H7 (cell line): ENCODE measurements around the gene NKX2-2. TPM values are rescaled to one million over a fixed set of nuclear protein-coding genes. Genes with fewer than 3 reads are reported as not detected.

Experiments used
- DNase-seq: peaks from one replicate; pipeline ENCODE4 v3.0.0; 2012
- H3K27me3 ChIP-seq: 2 replicates; pipeline ENCODE4 v1.6.0; 2011; ENCODE audit warnings: mild to moderate bottlenecking, low read length; ENCODE audit not compliant: control insufficient read depth, insufficient read depth
- H3K36me3 ChIP-seq: replicated peaks from 2 replicates; pipeline ENCODE4 v1.5.1; 2011; ENCODE audit warnings: low read length; ENCODE audit not compliant: control insufficient read depth, insufficient read depth
- H3K4me3 ChIP-seq: 2 replicates; pipeline ENCODE4 v1.5.1; 2011; ENCODE audit warnings: low read depth, mild to moderate bottlenecking, control low read depth, low read length, moderate library complexity; ENCODE audit not compliant: insufficient read depth
- total RNA-seq: library from RNA; depleted of rRNA; stranded (reverse); fragments of >200 nt; shearing (Covaris generic); gene quantifications from 2 replicates; pipeline ENCODE4 v1.2.3, GENCODE V29; 2014; rRNA removed

The NKX2-2 gene
- total RNA-seq, result 0.45 TPM in 1 of 2 replicates, not detected in the other

DNA sequence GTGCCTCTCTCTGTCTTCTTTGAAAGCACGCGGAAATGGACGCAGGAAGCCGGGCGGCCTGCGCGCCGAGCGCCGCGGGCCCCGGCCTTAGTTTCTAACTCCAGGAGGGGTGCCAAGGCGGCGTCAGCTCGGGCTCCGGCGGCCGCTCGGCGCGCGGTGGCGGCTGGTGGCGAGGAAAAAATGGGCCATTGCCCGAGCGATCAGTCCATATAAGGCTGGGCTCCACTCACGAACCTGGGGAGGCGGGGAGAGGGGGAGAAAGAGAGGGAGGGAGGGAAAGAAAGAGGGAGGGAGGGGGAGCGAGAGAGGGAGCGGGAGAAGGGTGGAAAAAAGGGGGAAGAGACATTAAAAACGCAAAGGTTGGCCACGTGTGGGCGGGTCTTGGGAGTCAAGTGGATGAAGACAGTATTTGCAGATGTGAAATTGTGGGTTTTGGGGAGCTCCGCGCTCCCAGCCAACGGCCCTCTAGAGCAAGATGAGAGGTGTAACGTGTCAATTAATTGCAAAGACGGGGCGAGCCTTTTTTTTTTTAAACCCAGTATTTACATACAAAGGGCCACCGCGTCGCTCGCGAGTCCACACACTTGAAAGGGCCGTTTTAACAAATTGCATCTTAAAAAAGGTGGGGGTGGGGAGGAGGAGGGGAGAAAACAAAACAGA is at the start of gene NKX2-2:
TSS of gene NKX2-2 (minus strand) at position 184 of the 660 bp plus-strand sequence. CDS start 395 bp downstream, outside the sequence.
- DNase-seq, result peak; percentile 85
- Histone ChIP-seq H3K4me3 (peak within 1 kb of the TSS; percentile 39), H3K27me3 (peaks cover 92% of the 10 kb centered on the region), H3K36me3 (no peaks in the 10 kb centered on the region)

DNA sequence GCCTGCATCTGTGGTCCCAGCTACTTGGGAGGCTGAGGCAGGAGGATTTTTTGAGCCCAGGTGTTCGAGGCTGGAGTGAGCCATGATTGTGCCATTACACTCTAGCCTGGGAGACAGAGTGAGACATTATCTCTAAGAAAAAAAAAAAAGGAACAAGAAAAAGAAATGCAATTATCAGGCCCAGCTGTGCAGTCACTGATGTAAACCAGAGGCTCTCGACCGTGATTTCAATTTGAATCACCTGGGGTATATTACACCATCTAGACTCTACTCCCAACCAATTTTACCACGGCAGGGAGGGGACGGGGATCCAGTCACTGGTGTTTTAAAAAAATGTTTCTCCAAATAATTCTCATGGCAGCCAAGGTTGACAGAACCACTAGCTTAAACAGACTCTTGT is 48.8 kb upstream of the NKX2-2 start:
- H3K4me3 ChIP-seq, result no peak overlapping the region
- no peak for DNase-seq
- no peaks in the 10 kb centered on the region for H3K36me3 ChIP-seq
- no peaks in the 10 kb centered on the region for H3K27me3 ChIP-seq

DNA sequence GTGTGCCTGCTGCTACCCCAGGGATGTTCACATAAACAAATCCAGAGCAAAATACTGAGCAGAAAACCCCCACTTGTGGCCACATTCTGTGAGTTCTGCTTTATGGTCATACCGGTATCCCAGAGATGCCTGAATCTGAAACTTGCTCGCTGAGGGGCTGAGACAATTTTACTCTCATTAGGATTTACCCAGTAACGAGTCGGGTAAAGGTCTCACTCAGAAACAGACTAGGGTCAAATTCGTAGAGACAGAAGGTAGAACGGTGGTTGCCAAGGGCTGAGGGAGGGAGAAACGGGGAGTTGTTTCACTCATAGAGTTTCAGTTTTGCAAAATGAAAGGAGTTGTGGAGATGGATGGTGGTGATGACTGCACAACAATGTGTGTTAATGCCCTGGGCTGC is 45.4 kb upstream of the NKX2-2 start:
- Histone ChIP-seq H3K4me3 (no peak overlapping the region), H3K36me3 (no peaks in the 10 kb centered on the region), H3K27me3 (no peaks in the 10 kb centered on the region)
- no peak for DNase-seq

DNA sequence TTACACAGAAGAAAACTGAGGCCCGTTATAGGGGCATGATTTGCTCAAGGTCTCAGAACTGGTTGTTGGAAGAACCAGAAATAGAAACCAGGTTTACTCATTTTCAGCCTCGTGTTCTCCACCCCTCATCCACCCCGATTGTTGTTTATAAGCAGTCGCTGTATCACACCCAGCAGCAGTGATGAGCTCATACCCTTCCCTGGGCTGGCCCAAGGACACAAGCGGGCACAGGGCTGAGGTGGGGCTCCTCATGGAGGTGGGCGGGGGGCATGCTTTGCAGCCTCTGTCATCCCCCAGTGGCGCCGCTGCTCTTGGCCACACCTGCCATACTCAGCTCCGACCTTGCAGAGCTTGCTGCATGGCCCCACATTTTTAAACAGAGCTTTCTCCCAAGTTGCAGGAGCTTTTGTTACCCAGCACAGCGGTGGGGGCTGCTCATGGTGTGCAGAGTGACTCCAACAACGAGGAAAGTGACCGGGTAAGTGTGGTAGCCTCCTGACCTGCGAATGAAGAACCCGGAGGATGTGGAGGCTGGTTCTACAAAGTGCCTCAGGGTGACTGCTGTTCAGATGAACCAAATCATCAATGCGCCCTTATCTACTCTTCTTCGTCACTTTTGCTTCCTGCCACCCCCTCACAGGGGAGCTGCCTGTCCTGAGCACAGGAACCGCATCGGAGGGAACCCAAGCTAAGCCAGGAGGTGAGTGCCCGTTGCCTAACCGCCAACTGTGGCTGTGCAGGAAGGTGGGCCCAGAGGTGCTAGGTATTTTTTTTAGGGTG is 43.6 kb upstream of the NKX2-2 start:
- no peaks in the 10 kb centered on the region for H3K27me3 ChIP-seq
- no peak overlapping the region for H3K4me3 ChIP-seq
- no peak for DNase-seq
- H3K36me3 ChIP-seq, result no peaks in the 10 kb centered on the region

DNA sequence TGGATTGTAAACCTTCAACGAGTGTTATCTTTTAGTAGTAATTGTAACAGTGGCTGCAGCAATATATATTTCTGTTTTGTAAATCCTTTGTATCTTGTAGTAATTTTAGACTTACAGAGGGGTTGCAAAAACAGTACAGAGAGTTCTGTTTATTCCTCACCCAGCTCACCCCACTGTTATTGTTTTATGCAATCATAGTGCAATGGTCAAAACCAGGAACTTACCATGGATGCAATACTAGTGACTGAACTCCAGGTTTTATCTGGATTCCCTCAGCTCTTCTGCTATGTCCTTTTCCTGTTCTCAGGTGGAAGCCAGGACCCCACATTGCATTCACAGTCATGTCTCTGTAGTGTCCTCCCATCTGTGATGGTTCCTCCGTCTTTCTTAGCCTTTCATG is 42.5 kb upstream of the NKX2-2 start:
- H3K36me3 ChIP-seq, result no peaks in the 10 kb centered on the region
- no peak for DNase-seq
- no peaks in the 10 kb centered on the region for H3K27me3 ChIP-seq
- H3K4me3 ChIP-seq, result no peak overlapping the region

DNA sequence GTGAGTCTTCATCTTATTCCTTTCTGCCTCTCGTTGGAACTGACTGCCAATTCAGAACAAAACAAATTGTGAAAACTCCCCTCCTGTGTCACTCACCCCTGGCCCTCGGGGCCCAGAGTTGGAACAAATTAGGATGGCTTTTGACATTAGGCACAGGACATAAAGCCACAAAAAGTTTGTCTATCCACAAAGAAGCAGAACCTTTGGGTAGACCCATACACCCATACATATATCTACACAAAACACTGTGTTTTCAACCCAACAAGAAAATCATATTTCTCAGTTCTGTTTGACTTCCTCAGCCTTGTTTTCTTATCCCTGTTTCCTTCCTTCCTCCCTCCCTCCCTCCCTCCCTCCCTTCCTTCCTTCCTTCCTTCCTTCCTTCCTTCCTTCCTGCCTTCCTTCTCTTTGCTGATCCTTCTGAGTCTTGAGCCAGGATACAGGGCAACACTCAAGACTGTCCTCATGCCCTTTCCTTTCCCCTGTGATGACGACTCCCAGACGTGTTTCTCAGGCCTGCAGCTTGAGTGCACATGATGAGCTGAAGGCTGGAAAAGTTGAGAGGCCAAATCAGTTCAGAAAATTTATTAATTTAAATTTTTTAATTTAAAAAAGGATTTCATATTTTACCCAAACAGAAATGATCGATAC is 41.7 kb upstream of the NKX2-2 start:
- no peak for DNase-seq
- Histone ChIP-seq H3K27me3 (no peaks in the 10 kb centered on the region), H3K4me3 (no peak overlapping the region), H3K36me3 (no peaks in the 10 kb centered on the region)

DNA sequence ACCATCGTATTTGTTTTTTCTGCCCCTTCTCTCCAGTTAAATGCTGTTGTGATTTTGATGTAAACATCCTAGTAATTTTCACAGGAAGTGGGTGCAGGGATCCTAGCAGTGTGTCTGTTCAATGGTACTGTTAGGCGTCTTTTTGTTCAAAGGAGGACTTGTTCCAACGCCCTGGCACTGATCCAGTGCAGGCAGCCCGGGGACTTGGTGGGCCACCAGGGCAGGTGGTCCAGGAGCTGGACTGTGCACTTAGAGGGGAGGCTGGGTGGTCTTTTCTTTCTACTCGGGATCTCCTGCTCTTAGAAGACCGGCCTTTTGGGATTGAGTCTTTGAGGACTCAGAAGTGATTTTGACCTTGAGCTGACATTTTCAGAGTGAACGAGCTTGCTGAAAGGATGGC is 41.1 kb upstream of the NKX2-2 start:
- Histone ChIP-seq H3K27me3 (no peaks in the 10 kb centered on the region), H3K4me3 (no peak overlapping the region)

DNA sequence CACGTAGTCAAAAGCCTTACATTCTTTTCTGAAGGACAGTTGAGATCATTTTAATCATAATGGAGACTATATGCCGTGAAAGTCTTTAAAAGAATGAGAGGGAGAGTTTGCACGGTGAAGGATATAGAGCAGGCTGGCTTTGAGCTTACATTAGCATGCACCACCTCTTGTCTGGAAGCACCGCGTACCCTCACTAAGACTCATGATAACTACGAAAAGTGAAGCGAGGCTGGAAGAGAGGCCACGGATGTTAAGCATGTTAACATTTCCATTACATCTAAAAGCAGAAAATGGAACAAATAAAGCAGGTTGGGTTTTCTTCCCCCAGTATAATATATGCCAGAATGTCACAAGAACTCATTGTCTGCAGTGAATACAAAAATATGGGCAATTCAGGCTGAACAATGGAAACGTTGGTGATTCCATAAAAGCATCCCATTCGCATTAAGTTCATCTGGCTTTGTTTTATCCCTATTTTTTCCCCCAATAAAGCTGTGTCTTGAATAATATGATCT is 40.6 kb upstream of the NKX2-2 start:
- DNase-seq, result no peak
- no peaks in the 10 kb centered on the region for H3K36me3 ChIP-seq

More for the DNA sequence above, 41.1 kb upstream of the NKX2-2 start:
- no peak for DNase-seq
- H3K36me3 ChIP-seq, result no peaks in the 10 kb centered on the region

DNA sequence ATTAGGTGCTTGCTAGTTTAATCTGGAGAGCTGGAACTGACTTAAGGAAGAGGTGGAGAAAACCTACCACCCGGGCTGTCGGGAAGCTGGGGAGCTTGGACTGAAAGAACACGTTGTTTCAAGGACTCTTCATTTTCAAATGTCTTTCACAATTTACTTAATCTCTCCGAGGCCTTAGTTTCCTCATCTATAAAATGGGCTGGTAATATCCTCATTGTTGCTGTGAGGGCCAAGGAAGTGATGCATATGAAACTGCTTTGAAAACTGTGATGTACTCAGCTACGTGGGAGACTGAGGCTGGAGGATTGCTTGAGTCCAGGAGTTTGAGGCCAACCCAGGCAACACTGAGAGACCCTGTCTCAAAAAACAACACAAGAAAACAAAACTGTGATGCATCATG is 36.7 kb upstream of the NKX2-2 start:
- H3K36me3 ChIP-seq, result no peaks in the 10 kb centered on the region
- no peak for DNase-seq

More for the DNA sequence above, 40.6 kb upstream of the NKX2-2 start:
- Histone ChIP-seq H3K4me3 (no peak overlapping the region), H3K27me3 (no peaks in the 10 kb centered on the region)

DNA sequence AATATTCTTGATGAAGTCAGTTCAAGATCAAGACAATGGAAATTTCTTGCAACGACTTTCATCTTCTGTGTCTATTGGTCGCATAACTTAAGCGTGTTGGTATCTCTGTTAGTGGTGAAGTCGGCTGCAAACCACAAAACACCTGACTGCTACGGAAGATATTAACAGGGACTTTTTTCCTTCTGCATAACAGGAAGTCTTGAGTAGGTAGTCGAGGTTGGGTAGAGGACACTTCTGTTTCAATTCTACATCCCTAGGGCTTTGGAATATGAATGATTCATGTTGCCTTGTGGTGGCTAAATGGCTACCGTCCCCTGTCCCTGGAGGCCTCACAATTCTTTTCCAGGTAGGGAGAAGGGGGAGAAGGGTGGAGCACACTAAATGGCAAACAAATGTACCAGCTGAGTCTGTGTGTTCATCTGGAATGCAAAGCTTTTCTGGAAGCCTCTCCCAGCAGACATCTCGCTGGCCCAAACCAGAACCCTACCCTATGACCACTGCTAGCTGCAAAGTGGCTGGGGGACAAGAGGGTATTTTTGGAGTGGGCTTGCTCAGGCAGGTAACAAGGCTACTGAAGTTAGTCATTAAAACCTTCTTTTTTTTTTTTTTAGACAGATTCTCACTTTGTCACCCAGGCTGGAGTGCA is 34.6 kb upstream of the NKX2-2 start:
- Histone ChIP-seq H3K27me3 (no peaks in the 10 kb centered on the region), H3K4me3 (no peak overlapping the region), H3K36me3 (no peaks in the 10 kb centered on the region)
- no peak for DNase-seq

More for the DNA sequence above, 36.7 kb upstream of the NKX2-2 start:
- no peak overlapping the region for H3K4me3 ChIP-seq
- no peaks in the 10 kb centered on the region for H3K27me3 ChIP-seq

DNA sequence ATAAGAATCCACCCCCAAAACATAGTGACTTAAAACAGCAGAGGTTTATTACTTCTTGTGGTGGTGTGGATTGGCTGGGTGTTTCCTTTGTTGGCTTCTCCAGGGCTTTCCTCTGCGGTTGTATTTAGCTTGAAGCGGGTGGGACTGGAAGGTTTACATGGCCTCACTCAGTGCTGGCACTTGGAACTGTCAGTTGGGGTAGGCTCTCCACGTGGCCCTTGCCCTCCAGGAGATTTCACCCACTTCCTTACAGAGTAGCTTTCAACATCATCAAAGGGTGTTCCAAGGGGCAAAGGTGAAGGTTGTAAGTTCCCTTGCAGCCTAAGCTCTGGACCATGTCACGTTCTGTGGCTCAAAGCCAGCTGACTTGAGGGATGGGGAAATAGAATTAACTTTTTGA is 32.5 kb upstream of the NKX2-2 start:
- no peak for DNase-seq
- H3K36me3 ChIP-seq, result no peaks in the 10 kb centered on the region
- no peak overlapping the region for H3K4me3 ChIP-seq
- no peaks in the 10 kb centered on the region for H3K27me3 ChIP-seq

DNA sequence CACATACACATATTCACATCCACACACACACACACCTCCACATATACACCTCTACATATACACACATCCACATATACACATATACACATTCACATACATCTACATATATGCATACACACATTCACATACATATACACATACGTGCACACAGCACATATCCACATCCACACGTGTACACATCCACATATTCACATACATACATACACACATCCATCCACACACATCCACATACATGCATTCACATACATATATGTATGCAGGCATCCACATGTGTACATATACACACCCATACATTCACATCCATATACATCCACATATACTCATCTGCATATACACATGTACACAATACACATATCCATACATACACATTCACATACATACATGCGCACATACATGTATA is 25.6 kb upstream of the NKX2-2 start:
- no peak for DNase-seq
- no peaks in the 10 kb centered on the region for H3K27me3 ChIP-seq
- H3K4me3 ChIP-seq, result no peak overlapping the region
- H3K36me3 ChIP-seq, result no peaks in the 10 kb centered on the region

DNA sequence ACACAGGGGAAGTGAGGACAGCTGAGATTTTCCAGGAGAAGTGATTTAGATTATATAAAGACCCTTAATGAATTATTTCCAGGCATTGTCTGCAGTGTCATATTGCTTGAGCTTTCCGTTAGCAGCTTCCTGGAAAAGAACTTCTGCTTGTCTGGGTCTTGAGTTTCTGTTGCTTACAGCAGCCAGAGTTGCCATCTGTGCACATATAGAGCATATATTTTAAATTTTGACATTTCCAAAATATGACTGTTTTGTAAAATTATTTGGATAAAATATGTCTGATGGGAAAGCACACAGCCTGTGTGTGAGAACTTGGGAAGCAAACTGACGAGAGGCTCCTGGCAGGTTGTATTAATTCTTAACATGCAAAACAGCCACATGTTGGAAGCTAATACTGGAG is 21.0 kb upstream of the NKX2-2 start:
- DNase-seq, result no peak
- Histone ChIP-seq H3K27me3 (no peaks in the 10 kb centered on the region; the same call in 1 of the 2 replicates), H3K4me3 (no peak overlapping the region), H3K36me3 (no peaks in the 10 kb centered on the region)

DNA sequence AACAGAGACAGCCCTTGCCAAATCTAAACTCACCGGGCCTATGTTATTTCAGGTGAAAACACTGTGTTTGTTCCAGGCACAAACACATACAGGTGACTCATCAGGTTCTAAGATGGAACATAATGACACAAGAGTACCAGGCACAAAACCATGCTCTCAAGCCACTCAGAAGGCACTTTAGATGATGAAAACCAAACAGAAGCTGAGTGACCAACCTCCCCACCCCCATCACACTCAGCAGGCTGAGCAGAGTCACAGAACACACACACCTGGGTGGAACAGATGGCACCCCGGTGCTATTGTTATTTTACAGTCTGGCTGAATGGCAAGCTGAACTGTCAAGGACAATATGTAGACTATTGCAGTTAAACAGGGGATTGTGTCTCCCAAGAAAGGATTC is 20.6 kb upstream of the NKX2-2 start:
- Histone ChIP-seq H3K4me3 (no peak overlapping the region), H3K36me3 (no peaks in the 10 kb centered on the region), H3K27me3 (no peaks in the 10 kb centered on the region; the same call in 1 of the 2 replicates)
- no peak for DNase-seq
